ENCODE results near the gene NUMB. TPM values are rescaled to one million over a fixed set of nuclear protein-coding genes. Genes with fewer than 3 reads are reported as not detected.
A peak's percentile ranks its signal among the peaks of the same experiment; 100 is the strongest.

Gene NUMB
- total RNA-seq, 1 donor from 2014 or later = 92.4 TPM

- no peak for TF ChIP-seq CTCF (IDR thresholded peaks at IDR 0.05; ENCODE audit: unreplicated experiment)
- no peaks in the 10 kb centered on the region for H3K27me3 Mint-ChIP-seq
Measured at GRCh38 chr14:73477618-73478266, 19.4 kb upstream of the NUMB start.

GRCh38 chr14:73476451-73476931, 18.1 kb upstream of the NUMB start:
- H3K27me3 Mint-ChIP-seq = no peaks in the 10 kb centered on the region
- no peak for TF ChIP-seq CTCF (IDR thresholded peaks at IDR 0.05; ENCODE audit: unreplicated experiment)
- H3K36me3 Mint-ChIP-seq (ENCODE audit: insufficient read depth) = no peaks in the 10 kb centered on the region
- H3K27ac Mint-ChIP-seq = peak overlapping the region; percentile 10
- no peak overlapping the region for H3K4me3 Mint-ChIP-seq (ENCODE audit: low read depth)
- H3K4me1 Mint-ChIP-seq (ENCODE audit: low read depth) = peaks cover 4% of the 10 kb centered on the region
- DNase-seq (ENCODE audit: low spot score, unreplicated experiment) = no peak
- no peaks in the 10 kb centered on the region for H3K9me3 Mint-ChIP-seq (ENCODE audit: low read depth)

More at GRCh38 chr14:73477618-73478266, 19.4 kb upstream of the NUMB start:
- H3K27ac Mint-ChIP-seq = no peak overlapping the region
- no peak overlapping the region for H3K4me3 Mint-ChIP-seq (ENCODE audit: low read depth)
- no peaks in the 10 kb centered on the region for H3K9me3 Mint-ChIP-seq (ENCODE audit: low read depth)
- DNase-seq (ENCODE audit: low spot score, unreplicated experiment) = no peak
- peaks cover 4% of the 10 kb centered on the region for H3K4me1 Mint-ChIP-seq (ENCODE audit: low read depth)
- H3K36me3 Mint-ChIP-seq (ENCODE audit: insufficient read depth) = no peaks in the 10 kb centered on the region

- no peaks in the 10 kb centered on the region for H3K36me3 Mint-ChIP-seq (ENCODE audit: insufficient read depth)
- H3K4me1 Mint-ChIP-seq (ENCODE audit: low read depth) = peaks cover 4% of the 10 kb centered on the region
- H3K27me3 Mint-ChIP-seq = no peaks in the 10 kb centered on the region
- no peak for TF ChIP-seq CTCF (IDR thresholded peaks at IDR 0.05; ENCODE audit: unreplicated experiment)
- no peak overlapping the region for H3K27ac Mint-ChIP-seq
- H3K9me3 Mint-ChIP-seq (ENCODE audit: low read depth) = no peaks in the 10 kb centered on the region
- no peak for DNase-seq (ENCODE audit: low spot score, unreplicated experiment)
- H3K4me3 Mint-ChIP-seq (ENCODE audit: low read depth) = no peak overlapping the region
Measured at GRCh38 chr14:73474952-73475351, 16.6 kb upstream of the NUMB start.

GRCh38 chr14:73472185-73473114, 14.1 kb upstream of the NUMB start:
- peak; percentile 79 for TF ChIP-seq CTCF (IDR thresholded peaks at IDR 0.05; ENCODE audit: unreplicated experiment)
- H3K36me3 Mint-ChIP-seq (ENCODE audit: insufficient read depth) = no peaks in the 10 kb centered on the region
- DNase-seq (ENCODE audit: low spot score, unreplicated experiment) = no peak

GRCh38 chr14:73471582-73472184, 13.3 kb upstream of the NUMB start:
- no peaks in the 10 kb centered on the region for H3K27me3 Mint-ChIP-seq
- no peaks in the 10 kb centered on the region for H3K9me3 Mint-ChIP-seq (ENCODE audit: low read depth)
- no peak for TF ChIP-seq CTCF (IDR thresholded peaks at IDR 0.05; ENCODE audit: unreplicated experiment)
- H3K4me3 Mint-ChIP-seq (ENCODE audit: low read depth) = no peak overlapping the region
- no peaks in the 10 kb centered on the region for H3K36me3 Mint-ChIP-seq (ENCODE audit: insufficient read depth)
- DNase-seq (ENCODE audit: low spot score, unreplicated experiment) = no peak
- peaks cover 4% of the 10 kb centered on the region for H3K4me1 Mint-ChIP-seq (ENCODE audit: low read depth)
- no peak overlapping the region for H3K27ac Mint-ChIP-seq

More at GRCh38 chr14:73472185-73473114, 14.1 kb upstream of the NUMB start:
- peaks cover 4% of the 10 kb centered on the region for H3K4me1 Mint-ChIP-seq (ENCODE audit: low read depth)
- no peak overlapping the region for H3K27ac Mint-ChIP-seq
- no peaks in the 10 kb centered on the region for H3K9me3 Mint-ChIP-seq (ENCODE audit: low read depth)
- H3K4me3 Mint-ChIP-seq (ENCODE audit: low read depth) = no peak overlapping the region
- no peaks in the 10 kb centered on the region for H3K27me3 Mint-ChIP-seq
